Ascending aorta (tissue), 2 donors: ENCODE data around the gene FUCA2. TPM values are rescaled to one million over a fixed set of nuclear protein-coding genes. Genes with fewer than 3 reads are reported as not detected.
"Not testable (repeated sequence)": the region's sequence is repeated elsewhere in the genome, so short reads cannot be mapped to it uniquely, and the experiment has no call there.

ENCODE experiments used
- DNase-seq, 2 donors: peaks; one replicate each; pipeline ENCODE4 v3.0.0-alpha.2; 2019; ENCODE audit warnings: low spot score in 2 of 2
- H3K27ac ChIP-seq, 2 donors: fragments of 200-600 bp; sonication (generic); one replicate each; pipeline ENCODE4 v1.5.1; 2016 to 2017; ENCODE audit warnings: mild to moderate bottlenecking in 1 of 2
- H3K27me3 ChIP-seq: fragments of 200-600 bp; sonication (generic); one replicate; pipeline ENCODE4 v1.5.1; 2017
- H3K36me3 ChIP-seq, 2 donors: fragments of 200-600 bp; sonication (generic); one replicate each; pipeline ENCODE4 v1.5.1; 2016
- H3K4me1 ChIP-seq, 2 donors: fragments of 200-600 bp; sonication (generic); one replicate each; pipeline ENCODE4 v1.5.1; 2016 to 2017; ENCODE audit warnings: mild to moderate bottlenecking in 1 of 2
- H3K4me3 ChIP-seq, 2 donors: fragments of 200-600 bp; sonication (generic); one replicate each; pipeline ENCODE4 v1.5.1; 2016 to 2017; ENCODE audit warnings: mild to moderate bottlenecking in 1 of 2
- H3K9me3 ChIP-seq, 2 donors: fragments of 200-600 bp; sonication (generic); one replicate each; pipeline ENCODE4 v1.5.1; 2016
- intact Hi-C: fragments of 100-400 bp; cut with DNase I; formaldehyde crosslinking; loops from one replicate; pipeline ENCODE4 v1.15.1; 2023
- total RNA-seq: library from RNA; depleted of rRNA; stranded (reverse); fragments of >200 nt; gene quantifications from one replicate; pipeline ENCODE4 v1.1.0, GENCODE V29; 2016
- TF ChIP-seq, protein P1 (sequence below), 3 experiments: fragments of 200-600 bp in 2 of 3; fragments of 450-650 bp in 1 of 3; sonication (generic) in 2 of 3; IDR thresholded peaks; one replicate each; pipeline ENCODE4 v1.5.1; 2016 to 2019; ENCODE audit warnings: antibody characterized with exemption in 3 of 3, mild to moderate bottlenecking in 1 of 3, moderate library complexity in 1 of 3

FUCA2 gene
- total RNA-seq, 1 donor from 2014 or later: 9.7 TPM

DNA sequence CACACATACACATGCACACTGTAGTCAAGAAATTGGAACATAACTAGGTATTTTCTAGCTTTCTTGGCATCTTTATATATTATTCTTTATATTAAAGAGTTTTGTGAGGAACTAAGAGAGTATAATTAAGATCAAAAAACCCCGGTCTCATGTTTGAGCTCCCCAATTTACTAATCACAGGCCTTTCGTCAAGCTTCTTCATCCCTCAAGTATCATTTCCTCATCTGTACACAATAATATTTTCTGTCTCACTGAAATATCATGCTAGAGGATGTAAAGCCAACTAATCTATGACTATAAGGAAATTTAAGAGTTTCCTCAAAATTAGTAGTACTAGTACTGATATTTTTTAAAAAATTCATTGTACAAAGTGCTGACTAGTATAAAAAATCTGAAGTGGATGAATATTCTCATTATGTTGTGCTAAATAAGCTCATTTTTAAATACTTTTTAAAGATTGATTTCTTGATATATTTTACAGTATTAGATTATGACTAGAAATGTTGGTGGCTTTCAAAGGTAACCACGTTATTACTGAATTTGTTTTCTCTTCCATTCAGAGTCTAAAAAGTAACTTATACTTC, 32.9 kb downstream of the FUCA2 start:
- Histone ChIP-seq H3K9me3 (no peaks in the 10 kb centered on the region), H3K27ac (no peak overlapping the region), H3K27me3 (no peaks in the 10 kb centered on the region), H3K4me3 (no peak overlapping the region), H3K36me3 (peaks cover 10 to 47% of the 10 kb centered on the region in 2 donors), H3K4me1 (no peaks in the 10 kb centered on the region)
- TF ChIP-seq, protein P1, sequence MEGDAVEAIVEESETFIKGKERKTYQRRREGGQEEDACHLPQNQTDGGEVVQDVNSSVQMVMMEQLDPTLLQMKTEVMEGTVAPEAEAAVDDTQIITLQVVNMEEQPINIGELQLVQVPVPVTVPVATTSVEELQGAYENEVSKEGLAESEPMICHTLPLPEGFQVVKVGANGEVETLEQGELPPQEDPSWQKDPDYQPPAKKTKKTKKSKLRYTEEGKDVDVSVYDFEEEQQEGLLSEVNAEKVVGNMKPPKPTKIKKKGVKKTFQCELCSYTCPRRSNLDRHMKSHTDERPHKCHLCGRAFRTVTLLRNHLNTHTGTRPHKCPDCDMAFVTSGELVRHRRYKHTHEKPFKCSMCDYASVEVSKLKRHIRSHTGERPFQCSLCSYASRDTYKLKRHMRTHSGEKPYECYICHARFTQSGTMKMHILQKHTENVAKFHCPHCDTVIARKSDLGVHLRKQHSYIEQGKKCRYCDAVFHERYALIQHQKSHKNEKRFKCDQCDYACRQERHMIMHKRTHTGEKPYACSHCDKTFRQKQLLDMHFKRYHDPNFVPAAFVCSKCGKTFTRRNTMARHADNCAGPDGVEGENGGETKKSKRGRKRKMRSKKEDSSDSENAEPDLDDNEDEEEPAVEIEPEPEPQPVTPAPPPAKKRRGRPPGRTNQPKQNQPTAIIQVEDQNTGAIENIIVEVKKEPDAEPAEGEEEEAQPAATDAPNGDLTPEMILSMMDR (IDR thresholded peaks at IDR 0.05): no peak
- DNase-seq: no peak
- intact Hi-C loops: no loop called here

- Histone ChIP-seq H3K36me3 (peaks cover 17 to 67% of the 10 kb centered on the region in 2 donors), H3K9me3 (no peaks in the 10 kb centered on the region), H3K4me3 (no peak overlapping the region), H3K27ac (no peak overlapping the region), H3K27me3 (no peaks in the 10 kb centered on the region), H3K4me1 (no peaks in the 10 kb centered on the region)
- no peak for DNase-seq
- intact Hi-C loops: no loop called here
- TF ChIP-seq, protein P1 (IDR thresholded peaks at IDR 0.05): no peak
Measured at GRCh38 chr6:143476545-143476944, 35.0 kb downstream of the FUCA2 start.

DNA sequence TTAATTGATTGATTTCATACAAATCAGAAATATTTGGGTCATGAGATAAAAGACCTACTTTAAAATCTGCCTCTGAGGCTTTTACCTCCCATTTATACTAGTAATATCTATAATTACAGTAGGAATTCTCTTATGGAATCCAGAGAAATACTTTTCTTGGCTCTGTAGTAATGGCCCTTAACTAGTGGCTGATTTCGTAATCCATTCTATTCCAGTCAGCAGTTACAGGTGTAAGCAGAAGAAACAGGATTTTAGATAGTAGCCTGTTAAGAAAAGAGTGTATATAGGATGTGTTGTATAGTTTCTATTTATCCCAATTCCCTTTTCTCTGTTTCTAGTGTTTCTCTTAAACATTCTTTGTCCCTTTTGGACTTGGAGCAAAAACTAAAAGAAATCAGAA, 39.7 kb downstream of the FUCA2 start:
- no peaks in the 10 kb centered on the region for H3K9me3 ChIP-seq
- no peak for DNase-seq
- TF ChIP-seq, protein P1 (IDR thresholded peaks at IDR 0.05): no peak
- intact Hi-C loops: no loop called here
- no peak overlapping the region for H3K27ac ChIP-seq
- H3K36me3 ChIP-seq: peaks cover 16 to 48% of the 10 kb centered on the region in 2 donors
- H3K27me3 ChIP-seq: no peaks in the 10 kb centered on the region
- no peaks in the 10 kb centered on the region for H3K4me1 ChIP-seq
- H3K4me3 ChIP-seq: no peak overlapping the region

GRCh38 chr6:143468823-143469222, 42.7 kb downstream of the FUCA2 start:
- DNase-seq, H3K4me3 ChIP-seq, intact Hi-C loops, H3K27me3 ChIP-seq, H3K9me3 ChIP-seq, H3K4me1 ChIP-seq, H3K27ac ChIP-seq: not testable (repeated sequence)
- H3K36me3 ChIP-seq: peaks cover 11 to 32% of the 10 kb centered on the region in 2 donors

DNA sequence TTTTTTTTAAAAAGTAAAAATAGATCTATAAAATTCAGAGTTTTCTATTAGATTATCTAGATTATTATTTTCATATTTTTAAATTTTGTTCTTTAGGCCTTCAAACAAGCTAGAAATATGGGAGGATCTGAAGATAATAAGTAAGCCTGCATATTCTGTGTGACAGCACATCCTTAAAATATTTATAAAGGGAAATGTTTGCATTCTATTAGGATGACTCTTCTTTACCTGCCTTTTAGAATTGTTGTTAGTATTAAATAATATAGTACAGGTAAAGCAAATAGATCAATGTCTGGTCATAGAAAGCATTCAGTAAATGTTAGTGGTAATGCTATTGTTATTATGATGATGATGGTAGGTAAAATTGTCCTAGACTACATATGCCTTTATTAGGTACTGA, 43.5 kb downstream of the FUCA2 start:
- Histone ChIP-seq H3K4me1 (no peaks in the 10 kb centered on the region), H3K9me3 (no peaks in the 10 kb centered on the region), H3K27me3 (no peaks in the 10 kb centered on the region), H3K4me3 (no peak overlapping the region), H3K27ac (no peak overlapping the region), H3K36me3 (peaks cover 9 to 24% of the 10 kb centered on the region in 2 donors)
- DNase-seq: no peak
- intact Hi-C loops: no loop called here
- TF ChIP-seq, protein P1 (IDR thresholded peaks at IDR 0.05): no peak

DNA sequence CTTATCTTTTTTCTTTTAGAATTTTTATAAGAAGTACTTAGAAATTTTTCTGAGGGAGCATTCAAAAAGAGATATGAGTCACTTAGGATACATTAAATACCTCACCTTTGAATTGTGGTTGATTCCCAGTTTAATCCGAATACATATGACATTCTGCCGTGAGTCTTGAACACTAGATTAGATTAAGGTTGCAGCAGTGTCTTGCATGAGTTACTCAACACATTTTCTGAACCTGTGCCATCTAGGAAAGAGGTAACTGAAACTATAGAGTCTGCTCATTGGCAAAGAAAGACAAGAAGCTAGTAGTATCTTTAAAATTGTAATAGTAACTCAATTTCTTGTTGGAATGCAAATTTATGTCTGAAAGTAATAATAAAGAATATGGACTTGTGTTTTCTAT, 46.0 kb downstream of the FUCA2 start:
- Histone ChIP-seq H3K4me1 (no peaks in the 10 kb centered on the region), H3K9me3 (no peaks in the 10 kb centered on the region), H3K27me3 (no peaks in the 10 kb centered on the region), H3K36me3 (peaks cover 0 to 8% of the 10 kb centered on the region in 2 donors), H3K27ac (no peak overlapping the region), H3K4me3 (no peak overlapping the region)
- TF ChIP-seq, protein P1 (IDR thresholded peaks at IDR 0.05): no peak
- intact Hi-C loops: no loop called here
- DNase-seq: no peak
